Breast epithelium (tissue), 4 donors: ENCODE results near the gene ITGB2. TPM values are rescaled to one million over a fixed set of nuclear protein-coding genes. Genes with fewer than 3 reads are reported as not detected.

ENCODE experiments used
- DNase-seq, 2 donors: peaks; one replicate each; pipeline ENCODE4 v3.0.0-alpha.2; 2019; ENCODE audit warnings: low spot score in 2 of 2
- H3K27ac ChIP-seq, 2 donors: fragments of 200-600 bp; sonication (generic) in 1 of 2; one replicate each; pipeline ENCODE4 v1.5.1; 2016 to 2019; ENCODE audit warnings: mild to moderate bottlenecking in 1 of 2
- H3K27me3 ChIP-seq, 2 donors: fragments of 200-600 bp; sonication (generic) in 1 of 2; one replicate each; pipeline versions ENCODE4 v1.5.1 to v1.6.0; 2017 to 2019; ENCODE audit warnings: control low read depth in 1 of 2, mild to moderate bottlenecking in 1 of 2
- H3K36me3 ChIP-seq: fragments of 200-600 bp; one replicate; pipeline ENCODE4 v1.5.1; 2019
- H3K4me1 ChIP-seq, 2 donors: fragments of 200-600 bp; sonication (generic); one replicate each; pipeline ENCODE4 v1.5.1; 2016 to 2019; ENCODE audit warnings: control low read depth in 1 of 2
- H3K4me3 ChIP-seq, 3 donors: fragments of 200-600 bp; sonication (generic); 1 replicate in 2 of 3; 2 replicates in 1 of 3; pipeline ENCODE4 v1.5.1; 2016 to 2019; ENCODE audit warnings: mild to moderate bottlenecking in 3 of 3, moderate library complexity in 2 of 3
- H3K9me3 ChIP-seq, 2 donors: fragments of 200-600 bp; sonication (generic) in 1 of 2; one replicate each; pipeline ENCODE4 v1.5.1; 2016 to 2019; ENCODE audit warnings: control low read depth in 1 of 2
- POLR2A ChIP-seq: fragments of 450-650 bp; IDR thresholded peaks from one replicate; pipeline ENCODE4 v1.6.1; 2016; ENCODE audit warnings: antibody characterized with exemption, mild to moderate bottlenecking, moderate library complexity
- POLR2AphosphoS5 ChIP-seq, 3 donors: sonication (generic); formaldehyde crosslinking; IDR thresholded peaks; one replicate each; pipeline ENCODE4 v1.6.1; 2017; ENCODE audit warnings: antibody characterized with exemption in 3 of 3
- intact Hi-C: fragments of 100-400 bp; cut with DNase I; formaldehyde crosslinking; loops from one replicate; pipeline ENCODE4 v1.15.1; 2023; ENCODE audit warnings: low total_unique reads
- total RNA-seq, 3 donors: library from RNA; depleted of rRNA; stranded (reverse); fragments of >200 nt; gene quantifications; one replicate each; pipeline ENCODE4 v1.1.0, GENCODE V29; 2016
- TF ChIP-seq, protein P1 (sequence below), 3 donors: fragments of 450-650 bp; IDR thresholded peaks; one replicate each; pipeline ENCODE4 v1.5.1; 2016 to 2017; ENCODE audit warnings: antibody characterized with exemption in 3 of 3, mild to moderate bottlenecking in 3 of 3, moderate library complexity in 3 of 3

The ITGB2 gene
- total RNA-seq, 3 donors from 2014 or later = 19.7 to 242 (median 92.8) TPM

DNA sequence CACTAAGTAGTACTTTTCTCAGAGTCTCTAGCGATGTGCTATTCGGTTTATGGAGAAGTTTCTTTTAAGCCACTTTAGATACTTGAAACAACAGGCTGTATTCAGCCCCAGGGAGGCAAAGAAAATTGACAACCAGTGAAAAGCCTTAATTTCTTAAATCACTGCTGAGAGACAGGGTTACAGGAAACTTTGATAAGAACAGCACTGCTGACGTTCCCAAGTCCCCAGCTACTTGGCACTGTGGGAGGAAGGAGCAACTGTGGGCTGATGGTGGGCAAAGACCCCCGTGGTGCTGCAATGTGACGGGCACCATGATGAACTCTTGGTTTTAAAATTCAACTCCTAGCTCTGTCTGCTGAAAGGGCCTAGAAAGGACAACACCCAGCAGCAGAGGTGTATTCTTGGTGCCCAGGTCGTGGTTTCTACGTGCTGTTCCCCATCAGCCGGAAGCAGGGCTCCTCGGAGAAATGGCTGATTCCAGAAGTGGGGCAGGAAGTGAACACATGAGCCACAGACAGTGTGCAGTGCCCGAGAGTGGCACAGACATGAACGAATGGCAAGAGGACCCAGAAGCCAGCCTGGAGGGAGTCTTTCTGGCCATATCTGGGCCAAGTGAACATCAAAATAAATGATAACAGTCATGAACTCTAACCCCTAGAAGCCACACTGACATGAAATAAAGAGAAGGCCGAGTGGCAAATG lies 52.5 kb downstream of the ITGB2 start:
- Histone ChIP-seq H3K9me3 (no peaks in the 10 kb centered on the region), H3K4me3 (no peak overlapping the region), H3K27me3 (no peaks in the 10 kb centered on the region), H3K27ac (peak overlapping the region; percentile 91), H3K4me1 (peaks cover 19 to 55% of the 10 kb centered on the region in 2 donors), H3K36me3 (no peaks in the 10 kb centered on the region)
- no peak for TF ChIP-seq POLR2AphosphoS5 (IDR thresholded peaks at IDR 0.05)
- no peak for TF ChIP-seq POLR2A
- TF ChIP-seq, protein P1, sequence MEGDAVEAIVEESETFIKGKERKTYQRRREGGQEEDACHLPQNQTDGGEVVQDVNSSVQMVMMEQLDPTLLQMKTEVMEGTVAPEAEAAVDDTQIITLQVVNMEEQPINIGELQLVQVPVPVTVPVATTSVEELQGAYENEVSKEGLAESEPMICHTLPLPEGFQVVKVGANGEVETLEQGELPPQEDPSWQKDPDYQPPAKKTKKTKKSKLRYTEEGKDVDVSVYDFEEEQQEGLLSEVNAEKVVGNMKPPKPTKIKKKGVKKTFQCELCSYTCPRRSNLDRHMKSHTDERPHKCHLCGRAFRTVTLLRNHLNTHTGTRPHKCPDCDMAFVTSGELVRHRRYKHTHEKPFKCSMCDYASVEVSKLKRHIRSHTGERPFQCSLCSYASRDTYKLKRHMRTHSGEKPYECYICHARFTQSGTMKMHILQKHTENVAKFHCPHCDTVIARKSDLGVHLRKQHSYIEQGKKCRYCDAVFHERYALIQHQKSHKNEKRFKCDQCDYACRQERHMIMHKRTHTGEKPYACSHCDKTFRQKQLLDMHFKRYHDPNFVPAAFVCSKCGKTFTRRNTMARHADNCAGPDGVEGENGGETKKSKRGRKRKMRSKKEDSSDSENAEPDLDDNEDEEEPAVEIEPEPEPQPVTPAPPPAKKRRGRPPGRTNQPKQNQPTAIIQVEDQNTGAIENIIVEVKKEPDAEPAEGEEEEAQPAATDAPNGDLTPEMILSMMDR (IDR thresholded peaks at IDR 0.05) = no peak
- intact Hi-C loops = loop anchor here (10.0 kb wide), 1 partner anchor 677 kb away; the partner anchor contains the start of gene SLC19A1
- no peak for DNase-seq

DNA sequence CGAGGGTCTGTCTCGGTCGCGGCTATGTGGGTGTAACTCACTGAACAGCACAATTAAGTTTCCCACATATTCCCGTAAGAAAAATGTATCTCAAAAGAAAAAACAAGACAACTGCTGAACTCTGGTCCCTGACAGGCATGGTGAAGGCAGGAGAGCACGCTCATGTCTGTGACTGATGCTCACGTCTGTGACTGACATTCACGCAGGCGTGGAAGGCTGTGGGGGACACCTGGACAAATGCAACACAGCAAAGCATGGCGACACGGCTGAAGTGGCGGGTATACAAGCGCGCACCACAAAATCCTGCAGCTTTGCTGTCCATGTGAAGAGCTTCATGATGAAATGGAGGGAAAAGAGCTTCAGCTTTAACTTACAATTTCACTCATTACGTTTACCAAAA lies 53.2 kb downstream of the ITGB2 start:
- Histone ChIP-seq H3K4me1 (peaks cover 19 to 55% of the 10 kb centered on the region in 2 donors), H3K9me3 (no peaks in the 10 kb centered on the region), H3K27ac (peak overlapping the region in 1 of 2 donors; percentile 91), H3K36me3 (no peaks in the 10 kb centered on the region), H3K27me3 (no peaks in the 10 kb centered on the region), H3K4me3 (no peak overlapping the region)
- intact Hi-C loops = loop anchor here (10.0 kb wide), 1 partner anchor 677 kb away; the partner anchor contains the start of gene SLC19A1
- no peak for DNase-seq
- TF ChIP-seq POLR2A (no peak), POLR2AphosphoS5 (IDR thresholded peaks at IDR 0.05) (no peak)
- TF ChIP-seq, protein P1 (IDR thresholded peaks at IDR 0.05) = no peak

DNA sequence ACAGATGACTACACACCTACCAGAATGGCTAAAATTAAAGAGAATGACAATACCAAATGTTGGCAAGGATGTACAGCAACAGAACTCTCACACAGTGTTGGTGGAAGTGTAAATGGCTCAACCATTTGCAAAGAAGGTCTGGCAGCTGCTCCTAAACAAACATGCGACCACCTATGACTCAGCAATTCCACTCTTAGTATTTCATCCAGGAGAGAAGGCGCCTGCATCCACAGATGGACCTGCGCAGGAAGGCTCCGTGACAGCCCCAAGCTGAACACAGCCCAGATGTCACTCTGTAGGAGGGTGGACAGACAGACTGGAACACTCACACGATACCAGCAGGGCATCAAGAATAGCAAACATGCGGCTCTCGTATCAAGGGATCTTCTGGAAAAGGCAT lies 53.9 kb downstream of the ITGB2 start:
- intact Hi-C loops = loop anchor here (10.0 kb wide), 1 partner anchor 678 kb away; the partner anchor contains the start of gene SLC19A1
- Histone ChIP-seq H3K4me1 (peaks cover 16 to 55% of the 10 kb centered on the region in 2 donors), H3K27ac (peak overlapping the region; percentile 26 to 33), H3K9me3 (no peaks in the 10 kb centered on the region), H3K36me3 (no peaks in the 10 kb centered on the region), H3K27me3 (no peaks in the 10 kb centered on the region), H3K4me3 (no peak overlapping the region)
- no peak for DNase-seq
- TF ChIP-seq, protein P1 (IDR thresholded peaks at IDR 0.05) = no peak
- TF ChIP-seq POLR2AphosphoS5 (IDR thresholded peaks at IDR 0.05) (no peak), POLR2A (no peak)

DNA sequence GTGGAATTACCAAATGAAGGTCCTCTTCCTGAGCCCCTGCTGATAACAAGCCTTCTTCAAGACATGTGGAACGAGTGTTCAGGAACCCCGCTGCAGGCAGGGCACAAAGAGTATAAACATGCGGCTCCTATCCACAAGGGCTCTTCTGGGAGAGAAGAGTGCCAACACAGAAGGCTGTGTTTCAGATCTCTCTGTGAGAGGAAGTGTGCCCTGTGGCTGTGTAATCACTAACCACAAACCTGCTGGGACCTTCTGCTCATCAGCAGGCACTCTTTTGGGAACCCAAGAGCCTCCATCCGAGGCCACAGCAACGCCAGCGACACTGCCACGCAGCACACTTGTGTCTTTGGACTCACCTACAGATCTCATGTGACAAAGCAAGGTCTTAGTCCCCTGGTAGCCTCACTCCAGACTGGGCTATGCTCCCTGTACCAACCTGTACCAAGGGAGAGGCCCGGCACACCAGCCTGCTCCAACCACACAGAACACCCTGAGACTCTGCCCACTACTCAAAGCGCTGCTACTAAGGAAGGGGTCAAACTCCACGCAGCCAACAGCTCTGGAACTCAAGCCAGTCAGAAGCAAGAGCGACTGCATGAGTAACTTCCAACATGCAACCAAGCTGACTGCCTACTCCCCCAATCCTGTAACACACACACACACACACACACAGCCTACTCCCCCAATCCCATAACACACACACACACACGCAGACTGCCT lies 55.0 kb downstream of the ITGB2 start:
- H3K36me3 ChIP-seq = no peaks in the 10 kb centered on the region
- TF ChIP-seq, protein P1 (IDR thresholded peaks at IDR 0.05) = no peak
- TF ChIP-seq POLR2A (no peak), POLR2AphosphoS5 (IDR thresholded peaks at IDR 0.05) (no peak)
- no peaks in the 10 kb centered on the region for H3K9me3 ChIP-seq
- H3K27me3 ChIP-seq = no peaks in the 10 kb centered on the region
- H3K4me1 ChIP-seq = peaks cover 8 to 45% of the 10 kb centered on the region in 2 donors
- intact Hi-C loops = loop anchor here (10.0 kb wide), 1 partner anchor 679 kb away; the partner anchor contains the start of gene SLC19A1
- H3K4me3 ChIP-seq = no peak overlapping the region
- DNase-seq = no peak
- peak overlapping the region in 1 of 2 donors; percentile 48 for H3K27ac ChIP-seq
